ENCODE measurements around the gene NAXE. TPM values are rescaled to one million over a fixed set of nuclear protein-coding genes. Genes with fewer than 3 reads are reported as not detected.
A peak's percentile ranks its signal among the peaks of the same experiment; 100 is the strongest.

Gene NAXE
- total and polyA plus RNA-seq, 2 of the 13 experiments (the other 11 are each of a cell fraction or from before 2014, with no cell fraction given): 39.4 to 59.4 TPM

DNA sequence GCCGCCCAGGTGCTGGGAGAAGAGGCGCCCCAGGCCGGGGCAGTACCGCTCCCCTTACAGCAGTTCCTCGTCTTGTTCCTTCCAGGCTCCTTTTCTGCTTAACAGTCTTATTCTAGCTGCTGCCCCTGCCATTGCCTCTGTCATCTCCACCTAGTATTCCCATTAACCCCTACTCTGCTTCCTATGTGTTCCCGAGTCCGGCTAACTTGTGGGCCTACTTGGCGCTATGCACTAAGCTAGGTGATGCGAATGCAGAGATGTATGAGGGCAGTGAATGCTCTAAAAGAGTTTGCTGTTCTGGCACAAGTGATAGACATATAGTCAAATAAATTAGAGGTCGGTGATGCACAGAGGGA lies 18.9 kb upstream of the NAXE start (continued):
- TF ChIP-seq, protein P1, sequence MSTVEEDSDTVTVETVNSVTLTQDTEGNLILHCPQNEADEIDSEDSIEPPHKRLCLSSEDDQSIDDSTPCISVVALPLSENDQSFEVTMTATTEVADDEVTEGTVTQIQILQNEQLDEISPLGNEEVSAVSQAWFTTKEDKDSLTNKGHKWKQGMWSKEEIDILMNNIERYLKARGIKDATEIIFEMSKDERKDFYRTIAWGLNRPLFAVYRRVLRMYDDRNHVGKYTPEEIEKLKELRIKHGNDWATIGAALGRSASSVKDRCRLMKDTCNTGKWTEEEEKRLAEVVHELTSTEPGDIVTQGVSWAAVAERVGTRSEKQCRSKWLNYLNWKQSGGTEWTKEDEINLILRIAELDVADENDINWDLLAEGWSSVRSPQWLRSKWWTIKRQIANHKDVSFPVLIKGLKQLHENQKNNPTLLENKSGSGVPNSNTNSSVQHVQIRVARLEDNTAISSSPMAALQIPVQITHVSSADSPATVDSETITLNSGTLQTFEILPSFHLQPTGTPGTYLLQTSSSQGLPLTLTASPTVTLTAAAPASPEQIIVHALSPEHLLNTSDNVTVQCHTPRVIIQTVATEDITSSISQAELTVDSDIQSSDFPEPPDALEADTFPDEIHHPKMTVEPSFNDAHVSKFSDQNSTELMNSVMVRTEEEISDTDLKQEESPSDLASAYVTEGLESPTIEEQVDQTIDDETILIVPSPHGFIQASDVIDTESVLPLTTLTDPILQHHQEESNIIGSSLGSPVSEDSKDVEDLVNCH (CRISPR knock-in tag; IDR thresholded peaks at IDR 0.05): no peak
- peak; percentile 74 for TF ChIP-seq ZNF652 (CRISPR knock-in tag; IDR thresholded peaks at IDR 0.05; ENCODE audit: borderline replicate concordance, low read depth)
- TF ChIP-seq ZNF24 (IDR thresholded peaks at IDR 0.05): no peak
- 0 out of 2 replicates have a peak, but pooled peaks have one; percentile 52 for TF ChIP-seq ZKSCAN1 (IDR thresholded peaks at IDR 0.05; ENCODE audit: low read length)
- TF ChIP-seq ZNF274 (CRISPR knock-in tag; IDR thresholded peaks at IDR 0.05): no peak
- TF ChIP-seq, protein P2, sequence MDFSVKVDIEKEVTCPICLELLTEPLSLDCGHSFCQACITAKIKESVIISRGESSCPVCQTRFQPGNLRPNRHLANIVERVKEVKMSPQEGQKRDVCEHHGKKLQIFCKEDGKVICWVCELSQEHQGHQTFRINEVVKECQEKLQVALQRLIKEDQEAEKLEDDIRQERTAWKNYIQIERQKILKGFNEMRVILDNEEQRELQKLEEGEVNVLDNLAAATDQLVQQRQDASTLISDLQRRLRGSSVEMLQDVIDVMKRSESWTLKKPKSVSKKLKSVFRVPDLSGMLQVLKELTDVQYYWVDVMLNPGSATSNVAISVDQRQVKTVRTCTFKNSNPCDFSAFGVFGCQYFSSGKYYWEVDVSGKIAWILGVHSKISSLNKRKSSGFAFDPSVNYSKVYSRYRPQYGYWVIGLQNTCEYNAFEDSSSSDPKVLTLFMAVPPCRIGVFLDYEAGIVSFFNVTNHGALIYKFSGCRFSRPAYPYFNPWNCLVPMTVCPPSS (IDR thresholded peaks at IDR 0.05): no peak
- 0 out of 2 replicates have a peak, but pooled peaks have one; percentile 41 for TF ChIP-seq ZNF598 (CRISPR knock-in tag; IDR thresholded peaks at IDR 0.05; ENCODE audit: borderline replicate concordance)
- TF ChIP-seq ZNF331 (CRISPR knock-in tag; IDR thresholded peaks at IDR 0.05): no peak
- TF ChIP-seq, protein P3, sequence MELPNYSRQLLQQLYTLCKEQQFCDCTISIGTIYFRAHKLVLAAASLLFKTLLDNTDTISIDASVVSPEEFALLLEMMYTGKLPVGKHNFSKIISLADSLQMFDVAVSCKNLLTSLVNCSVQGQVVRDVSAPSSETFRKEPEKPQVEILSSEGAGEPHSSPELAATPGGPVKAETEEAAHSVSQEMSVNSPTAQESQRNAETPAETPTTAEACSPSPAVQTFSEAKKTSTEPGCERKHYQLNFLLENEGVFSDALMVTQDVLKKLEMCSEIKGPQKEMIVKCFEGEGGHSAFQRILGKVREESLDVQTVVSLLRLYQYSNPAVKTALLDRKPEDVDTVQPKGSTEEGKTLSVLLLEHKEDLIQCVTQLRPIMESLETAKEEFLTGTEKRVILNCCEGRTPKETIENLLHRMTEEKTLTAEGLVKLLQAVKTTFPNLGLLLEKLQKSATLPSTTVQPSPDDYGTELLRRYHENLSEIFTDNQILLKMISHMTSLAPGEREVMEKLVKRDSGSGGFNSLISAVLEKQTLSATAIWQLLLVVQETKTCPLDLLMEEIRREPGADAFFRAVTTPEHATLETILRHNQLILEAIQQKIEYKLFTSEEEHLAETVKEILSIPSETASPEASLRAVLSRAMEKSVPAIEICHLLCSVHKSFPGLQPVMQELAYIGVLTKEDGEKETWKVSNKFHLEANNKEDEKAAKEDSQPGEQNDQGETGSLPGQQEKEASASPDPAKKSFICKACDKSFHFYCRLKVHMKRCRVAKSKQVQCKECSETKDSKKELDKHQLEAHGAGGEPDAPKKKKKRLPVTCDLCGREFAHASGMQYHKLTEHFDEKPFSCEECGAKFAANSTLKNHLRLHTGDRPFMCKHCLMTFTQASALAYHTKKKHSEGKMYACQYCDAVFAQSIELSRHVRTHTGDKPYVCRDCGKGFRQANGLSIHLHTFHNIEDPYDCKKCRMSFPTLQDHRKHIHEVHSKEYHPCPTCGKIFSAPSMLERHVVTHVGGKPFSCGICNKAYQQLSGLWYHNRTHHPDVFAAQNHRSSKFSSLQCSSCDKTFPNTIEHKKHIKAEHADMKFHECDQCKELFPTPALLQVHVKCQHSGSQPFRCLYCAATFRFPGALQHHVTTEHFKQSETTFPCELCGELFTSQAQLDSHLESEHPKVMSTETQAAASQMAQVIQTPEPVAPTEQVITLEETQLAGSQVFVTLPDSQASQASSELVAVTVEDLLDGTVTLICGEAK (IDR thresholded peaks at IDR 0.05): no peak
- TF ChIP-seq, protein P3 (CRISPR knock-in tag; IDR thresholded peaks at IDR 0.05): 0 out of 2 replicates have a peak, but pooled peaks have one; percentile 1
- TF ChIP-seq, protein P4, sequence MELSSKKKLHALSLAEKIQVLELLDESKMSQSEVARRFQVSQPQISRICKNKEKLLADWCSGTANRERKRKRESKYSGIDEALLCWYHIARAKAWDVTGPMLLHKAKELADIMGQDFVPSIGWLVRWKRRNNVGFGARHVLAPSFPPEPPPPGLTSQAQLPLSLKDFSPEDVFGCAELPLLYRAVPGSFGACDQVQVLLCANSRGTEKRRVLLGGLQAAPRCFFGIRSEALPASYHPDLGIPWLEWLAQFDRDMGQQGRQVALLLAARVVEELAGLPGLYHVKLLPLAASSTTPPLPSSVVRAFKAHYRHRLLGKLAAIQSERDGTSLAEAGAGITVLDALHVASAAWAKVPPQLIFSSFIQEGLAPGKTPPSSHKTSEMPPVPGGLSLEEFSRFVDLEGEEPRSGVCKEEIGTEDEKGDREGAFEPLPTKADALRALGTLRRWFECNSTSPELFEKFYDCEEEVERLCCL (CRISPR knock-in tag; IDR thresholded peaks at IDR 0.05; ENCODE audit: borderline replicate concordance): no peak

All from HepG2 (cell line).